Stimulated activated CD4-positive, alpha-beta T cell treated with anti-CD3 and anti-CD28 coated beads, TNF-alpha, amount 100 ng/mL, for 1 hour (primary cell): ENCODE results near the gene IL1B.
"Not testable (repeated sequence)": the region's sequence is repeated elsewhere in the genome, so short reads cannot be mapped to it uniquely, and the experiment has no call there.

Experiments
- DNase-seq, 3 donors: peaks; one replicate each; pipeline ENCODE4 v3.0.0-alpha.2; 2020; ENCODE audit warnings: low read depth in 3 of 3, low spot score in 1 of 3

The IL1B gene

GRCh38 chr2:112836695-112837117 lies at the start of gene IL1B:
IL1B (minus strand) TSS chr2:112836779; CDS start chr2:112836229, 550 bp downstream.
- DNase-seq: no peak

GRCh38 chr2:112886291-112886690 lies 49.7 kb upstream of the IL1B start:
- DNase-seq: no peak

DNA sequence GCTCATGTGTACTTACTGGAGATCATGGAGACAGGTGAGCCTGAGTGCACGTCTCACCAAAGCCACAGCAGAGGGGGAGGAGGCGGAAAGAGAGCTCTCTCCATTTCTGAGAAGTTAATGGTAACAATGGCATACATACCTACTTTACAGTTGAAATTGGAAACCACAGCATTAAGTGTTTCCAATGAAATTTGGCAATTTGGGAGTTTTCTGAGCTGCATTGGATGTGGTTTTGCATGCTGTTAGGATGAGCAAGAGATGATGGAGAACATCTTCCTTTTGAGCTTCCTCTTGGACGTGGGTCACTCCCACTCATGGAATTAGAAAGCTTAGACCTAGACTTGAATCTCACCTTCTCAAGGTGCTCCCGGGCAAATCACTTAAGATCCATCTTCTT lies 48.9 kb upstream of the IL1B start:
- no peak for DNase-seq

DNA sequence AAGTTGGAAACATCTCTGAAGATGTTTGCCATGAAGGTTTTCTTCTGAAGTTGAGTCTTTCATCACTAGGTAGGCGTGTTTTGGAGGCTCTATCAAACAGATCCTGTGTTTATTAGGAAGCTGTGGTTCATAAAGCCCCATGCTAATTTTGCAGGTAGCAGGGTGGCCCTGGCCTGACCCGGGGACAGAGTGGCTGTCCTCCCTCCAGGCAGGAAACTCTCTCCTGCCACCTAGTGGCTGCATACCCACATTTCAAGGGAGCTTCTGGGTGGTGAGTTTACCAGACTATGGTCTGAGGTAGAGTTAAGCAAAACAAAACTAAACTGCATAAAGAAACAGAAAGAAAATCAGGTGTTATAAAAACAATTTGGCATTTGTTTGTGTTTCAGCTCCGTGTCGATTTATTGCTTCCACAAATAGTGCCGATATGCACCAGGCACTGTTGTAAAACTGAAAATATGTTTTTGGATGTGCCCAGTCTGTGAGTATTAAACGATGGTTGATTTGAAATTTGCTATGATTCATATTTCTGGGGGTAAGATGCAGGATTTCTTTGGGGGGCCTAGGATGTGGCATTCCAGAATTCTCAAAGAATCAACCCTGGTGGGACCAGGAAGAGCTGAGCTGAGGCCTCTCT lies 48.4 kb upstream of the IL1B start:
- peak; percentile 16 to 57 (median 44) for DNase-seq

DNA sequence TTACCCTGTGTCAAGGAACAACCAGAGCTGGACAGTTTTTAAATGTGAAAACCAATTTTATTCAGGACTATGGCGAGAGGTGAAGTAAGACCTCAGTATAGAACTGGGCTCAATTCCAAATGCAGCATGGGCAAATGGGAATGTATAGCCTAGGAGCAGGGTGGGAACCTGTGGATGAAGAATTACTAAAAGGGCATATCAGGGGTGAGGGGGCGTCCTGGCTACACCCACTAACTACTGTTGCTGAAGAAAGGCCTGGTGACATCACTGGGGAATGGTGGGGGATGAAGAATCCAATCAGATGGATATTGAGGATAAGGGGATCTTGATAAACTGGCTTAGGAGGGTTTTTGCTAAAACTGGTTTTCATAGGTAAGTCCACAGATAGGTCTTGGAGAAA lies 47.1 kb upstream of the IL1B start:
- no peak for DNase-seq

DNA sequence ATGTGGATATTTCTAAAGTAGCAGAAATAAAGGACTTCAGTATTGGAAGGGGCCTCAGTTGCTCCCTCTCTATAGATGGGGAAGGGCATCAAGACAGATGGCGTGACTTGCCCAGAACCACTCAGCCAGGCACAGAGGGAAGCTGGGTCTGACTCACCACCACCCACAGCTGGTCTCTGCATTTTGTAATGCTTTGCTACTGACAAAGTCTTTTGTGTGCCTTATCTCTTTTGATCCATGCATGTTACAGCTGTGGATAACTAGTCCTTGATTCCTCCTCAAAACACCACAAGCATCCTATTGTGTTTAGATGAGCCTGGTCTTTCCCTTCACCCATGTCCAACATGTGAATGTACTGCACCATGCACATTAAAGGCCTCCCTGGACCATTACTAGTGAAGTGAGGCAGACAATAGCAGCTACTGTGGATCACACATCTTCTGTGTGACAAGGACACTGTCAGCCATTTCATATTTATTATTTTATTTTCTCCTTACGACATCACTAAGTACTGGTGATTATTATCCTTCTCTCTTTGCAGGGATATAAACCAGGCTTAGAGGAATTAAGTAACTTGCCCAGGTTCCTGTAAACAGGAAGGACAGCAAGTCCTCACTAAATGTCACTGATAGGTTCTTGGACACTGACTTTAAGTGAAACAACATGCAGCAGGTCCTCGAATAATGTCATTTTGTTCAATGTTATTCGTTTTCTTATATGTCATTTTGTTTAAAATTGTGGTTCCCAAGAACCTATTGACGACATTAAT lies 44.8 kb upstream of the IL1B start:
- DNase-seq: no peak

DNA sequence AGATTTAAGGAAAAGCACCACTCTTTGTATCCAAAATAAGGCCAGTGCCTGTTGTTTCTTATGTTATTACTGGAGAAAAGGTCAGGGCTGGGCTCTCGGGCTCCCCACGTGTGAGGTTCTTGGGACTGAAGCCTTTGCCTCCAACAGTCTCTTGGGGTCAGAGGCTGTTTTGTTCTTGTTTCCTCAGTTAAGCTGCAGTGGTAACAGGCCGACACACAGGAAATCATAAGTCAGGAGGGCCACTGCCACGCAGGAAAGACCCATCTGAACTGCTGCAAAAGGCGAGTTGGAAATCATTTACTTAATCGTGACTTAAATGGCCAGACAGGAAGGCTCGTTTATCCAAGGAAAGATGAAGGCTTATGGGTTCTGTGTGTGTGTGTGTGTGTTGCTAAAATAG lies 44.1 kb upstream of the IL1B start:
- DNase-seq: no peak

DNA sequence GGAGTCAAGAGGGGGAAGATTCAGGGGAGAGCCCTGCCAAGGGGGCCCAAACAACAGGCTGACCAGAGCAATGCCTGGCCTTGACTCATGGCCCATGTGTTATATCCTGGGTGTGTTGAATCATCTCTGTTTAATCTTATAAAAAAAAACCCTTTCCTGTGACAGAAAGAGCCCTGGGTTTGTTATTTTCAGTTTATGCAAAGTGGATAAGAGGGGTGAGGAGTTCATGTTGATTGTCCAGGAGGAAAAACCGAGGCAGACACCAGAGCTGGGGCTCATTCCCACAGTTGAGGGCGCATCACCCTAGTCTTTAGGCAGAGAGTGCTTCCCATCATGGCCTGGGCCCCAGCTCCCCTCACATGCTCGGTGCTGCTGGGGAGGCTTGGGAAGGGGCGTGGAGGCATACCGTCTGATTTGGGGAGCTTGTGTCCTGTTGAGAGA lies 43.5 kb upstream of the IL1B start:
- no peak for DNase-seq

DNA sequence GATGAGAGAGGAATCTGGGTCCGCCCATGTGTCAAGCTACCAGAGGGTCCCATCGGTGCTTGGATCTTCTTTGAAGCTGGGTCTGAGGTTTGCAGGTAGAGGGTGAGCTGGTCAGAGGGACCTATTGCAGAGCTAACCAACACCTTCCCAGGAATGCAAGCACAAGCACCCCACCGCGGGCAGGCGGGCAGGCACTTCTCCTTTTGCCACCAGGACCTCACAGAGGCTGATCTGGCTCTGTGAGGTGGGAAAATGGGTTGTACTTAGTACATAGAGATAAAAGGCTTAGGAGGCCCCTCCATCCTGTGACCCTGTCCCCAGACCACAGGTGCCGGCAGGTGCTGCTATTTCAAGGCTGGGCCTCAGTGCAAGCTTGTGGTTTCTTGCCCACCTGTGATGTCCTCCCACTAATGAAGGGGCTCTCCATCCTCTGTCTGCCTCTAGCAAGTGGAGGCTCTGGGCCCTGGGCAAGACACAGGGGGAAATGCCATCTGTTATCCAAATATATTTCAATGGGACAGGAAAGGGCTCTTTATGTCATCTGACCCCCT lies 43.0 kb upstream of the IL1B start:
- no peak for DNase-seq

- DNase-seq: no peak
Observed at GRCh38 chr2:112877423-112877822, 40.8 kb upstream of the IL1B start.

GRCh38 chr2:112876971-112877361 lies 40.4 kb upstream of the IL1B start:
- no peak for DNase-seq

GRCh38 chr2:112876257-112876970 lies 39.8 kb upstream of the IL1B start:
- DNase-seq: no peak

GRCh38 chr2:112870841-112871835 lies 34.6 kb upstream of the IL1B start:
- DNase-seq: no peak

- no peak for DNase-seq
Observed at GRCh38 chr2:112869258-112869842, 32.8 kb upstream of the IL1B start.

DNA sequence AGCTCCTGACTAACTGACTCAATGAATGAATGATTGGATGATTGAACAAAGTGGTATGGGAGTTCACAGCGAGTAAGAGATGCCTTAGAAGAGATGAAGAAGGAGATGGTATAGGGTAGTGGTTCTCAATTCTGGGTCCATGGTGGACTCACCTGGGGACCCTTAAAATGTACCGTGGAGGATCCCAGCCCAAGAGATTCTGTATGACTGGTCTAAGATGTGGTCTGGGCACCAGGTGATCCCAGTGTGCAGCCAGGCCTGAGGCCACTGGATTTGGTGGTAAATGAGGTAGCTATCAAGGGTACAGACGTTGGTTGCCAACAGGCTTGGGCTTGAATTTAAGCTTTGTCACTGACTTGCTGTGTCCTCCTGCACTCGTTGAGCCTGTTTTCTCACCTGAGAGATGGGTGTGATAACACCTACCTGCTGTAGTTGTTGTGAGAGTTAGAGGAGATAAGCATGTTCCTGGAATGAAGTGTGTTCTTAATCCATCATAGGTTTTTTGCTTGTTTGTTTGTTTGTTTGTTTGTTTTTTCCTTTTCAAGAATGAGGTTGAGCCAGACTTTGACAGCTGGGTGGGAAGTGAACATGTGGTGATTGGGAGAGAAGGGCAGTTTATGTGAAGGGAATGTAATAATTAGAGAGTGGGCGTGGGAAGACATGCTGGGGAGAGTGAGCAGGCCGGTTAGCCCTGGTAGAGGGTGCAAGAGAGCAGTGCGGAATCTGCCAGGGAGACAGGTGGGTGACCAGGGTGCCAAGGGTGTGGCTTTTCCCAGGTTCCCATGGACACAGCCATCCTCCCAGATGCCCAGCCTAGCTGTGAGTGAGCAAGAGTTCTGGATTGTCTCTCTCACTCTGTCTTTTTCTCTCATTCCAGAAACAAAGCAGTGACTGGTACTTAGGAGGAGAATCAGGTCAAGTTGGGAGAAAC lies 31.4 kb upstream of the IL1B start:
- DNase-seq: no peak

- no peak for DNase-seq
Observed at GRCh38 chr2:112866128-112866835, 29.7 kb upstream of the IL1B start.

DNA sequence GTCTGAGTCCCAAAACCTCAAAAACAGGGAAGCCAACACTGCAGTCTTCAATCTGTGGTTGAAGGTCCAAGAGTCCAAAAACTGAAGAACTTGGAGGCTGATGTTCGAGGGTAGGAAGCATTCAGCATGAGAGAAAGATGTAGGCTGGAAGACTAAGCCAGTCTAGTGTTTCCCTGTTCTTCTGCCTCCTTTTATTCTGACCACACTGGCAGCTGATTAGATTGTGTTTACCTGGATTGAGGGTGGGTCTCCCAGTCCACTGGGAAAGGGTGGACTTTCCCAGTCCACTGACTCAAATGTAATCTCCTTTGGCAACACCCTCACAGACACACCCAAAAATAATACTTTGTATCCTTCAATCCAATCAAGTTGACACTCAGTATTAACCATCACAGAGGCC lies 27.5 kb upstream of the IL1B start:
- DNase-seq: no peak

DNA sequence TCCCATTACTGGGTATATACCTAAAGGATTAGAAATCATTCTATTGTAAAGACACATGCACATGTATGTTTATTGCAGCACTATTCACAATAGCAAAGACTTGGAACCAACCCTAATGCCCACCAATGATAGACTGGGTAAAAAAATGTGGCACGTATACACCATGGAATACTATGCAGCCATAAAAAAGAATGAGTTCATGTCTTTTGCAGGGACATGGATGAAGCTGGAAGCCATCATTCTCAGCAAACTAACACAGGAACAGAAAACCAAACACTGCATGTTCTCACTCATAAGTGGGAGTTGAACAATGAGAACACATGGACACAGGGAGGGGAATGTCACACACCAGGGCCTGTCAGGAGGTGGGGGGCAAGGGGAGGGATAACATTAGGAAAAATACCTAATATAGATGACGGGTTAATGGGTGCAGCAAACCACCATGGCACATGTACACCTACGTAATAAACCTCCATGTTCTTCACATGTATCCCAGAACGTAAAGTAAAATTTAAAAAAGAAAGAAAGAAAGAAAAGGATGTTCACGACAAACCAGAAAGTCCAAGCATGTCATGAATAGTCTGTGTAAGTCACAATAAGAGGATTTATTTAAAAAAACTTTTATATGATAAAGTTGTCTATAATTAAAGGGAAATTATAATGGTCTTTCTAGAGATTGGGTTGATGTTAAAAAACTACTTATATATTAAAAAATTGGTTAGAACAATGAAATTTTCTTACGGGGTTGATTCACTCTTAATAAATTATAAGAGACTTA lies 23.0 kb upstream of the IL1B start:
- DNase-seq: not testable (repeated sequence)
